GM11168 (cell line): ENCODE measurements around the gene GPR141.

ENCODE experiments used
- in situ Hi-C: fragments of 300-500 bp; cut with MboI; formaldehyde crosslinking; loops from one replicate; pipeline ENCODE4 v1.12.0; 2022; ENCODE audit warnings: low sequenced_read_pairs; ENCODE audit not compliant: unreplicated experiment

The GPR141 gene

DNA sequence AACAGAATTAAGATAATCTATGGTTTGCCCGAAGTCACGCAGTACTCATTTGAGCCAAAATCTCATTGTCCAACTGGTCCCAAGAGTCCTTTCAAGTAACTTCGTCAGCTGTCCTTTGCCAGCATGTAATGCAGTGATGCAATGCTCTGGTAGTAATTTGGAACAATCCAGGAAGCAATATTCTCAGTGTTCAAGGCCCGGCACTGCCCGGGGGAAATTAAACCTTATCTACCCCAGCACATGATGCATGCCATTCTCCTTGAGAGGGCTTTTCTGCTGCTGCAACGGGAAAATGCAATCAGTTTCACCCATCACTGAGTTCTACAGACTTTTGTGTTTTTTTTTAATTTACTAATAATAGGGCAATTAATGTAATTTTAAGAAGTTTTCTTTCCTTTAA lies 87.3 kb downstream of the GPR141 start:
- in situ Hi-C loops: no loop called here

DNA sequence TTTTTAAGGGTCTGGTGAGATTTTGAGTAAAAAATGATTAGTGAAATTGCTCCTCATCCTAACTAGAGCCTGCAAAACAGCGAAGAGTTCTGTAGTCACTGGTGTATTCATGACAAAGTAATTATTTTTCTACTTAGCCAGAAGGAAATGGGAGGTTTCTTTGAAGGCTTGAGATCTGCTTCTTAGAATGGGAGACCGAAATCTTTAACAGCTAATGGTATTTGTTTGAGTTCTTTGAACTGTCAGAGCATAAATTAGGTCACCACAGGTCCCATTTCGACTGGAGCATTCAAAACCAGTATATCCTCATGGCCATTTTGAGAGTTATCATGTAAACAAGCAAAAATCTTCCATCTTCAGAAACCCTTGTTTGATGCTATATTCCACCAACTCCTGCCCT lies 87.8 kb downstream of the GPR141 start:
- in situ Hi-C loops: no loop called here

DNA sequence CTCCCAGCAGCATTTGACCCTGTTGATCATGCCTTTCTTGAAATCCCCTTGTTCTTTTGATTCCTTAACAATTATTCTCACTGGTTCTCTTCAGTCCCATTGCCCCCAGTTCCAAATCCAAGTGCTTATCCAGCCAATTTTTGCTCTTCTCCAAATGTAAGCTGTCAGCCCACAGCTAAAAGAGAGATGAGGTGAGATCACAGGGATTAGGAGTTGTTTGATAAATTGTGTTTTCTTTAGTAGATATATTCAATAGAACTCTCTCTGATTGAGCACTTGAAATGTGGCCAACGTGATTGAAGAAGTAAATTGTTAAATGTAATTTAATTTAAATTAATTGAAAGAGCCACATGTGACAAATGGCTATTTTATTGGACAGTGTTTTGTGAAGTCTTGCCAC lies 88.2 kb downstream of the GPR141 start:
- in situ Hi-C loops: no loop called here

DNA sequence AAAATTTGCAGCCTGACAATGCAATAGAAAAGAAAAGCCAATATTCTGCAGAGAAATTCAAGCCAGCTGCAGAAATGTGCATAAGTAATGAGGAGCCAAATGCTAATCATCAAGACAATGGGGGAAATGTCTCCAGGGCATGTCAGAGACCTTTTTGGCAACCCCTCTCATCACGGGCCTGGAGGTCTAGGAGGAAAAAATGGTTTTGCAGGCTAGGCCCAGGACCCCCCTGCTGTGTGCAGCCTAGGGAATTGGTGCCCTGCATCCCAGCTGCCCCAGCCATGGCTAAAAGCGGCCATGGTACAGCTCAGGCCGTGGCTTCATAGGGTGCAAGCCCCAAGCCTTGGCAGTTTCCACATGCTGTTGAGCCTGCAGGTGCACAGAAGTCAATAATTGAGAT lies 92.4 kb downstream of the GPR141 start:
- in situ Hi-C loops: no loop called here

DNA sequence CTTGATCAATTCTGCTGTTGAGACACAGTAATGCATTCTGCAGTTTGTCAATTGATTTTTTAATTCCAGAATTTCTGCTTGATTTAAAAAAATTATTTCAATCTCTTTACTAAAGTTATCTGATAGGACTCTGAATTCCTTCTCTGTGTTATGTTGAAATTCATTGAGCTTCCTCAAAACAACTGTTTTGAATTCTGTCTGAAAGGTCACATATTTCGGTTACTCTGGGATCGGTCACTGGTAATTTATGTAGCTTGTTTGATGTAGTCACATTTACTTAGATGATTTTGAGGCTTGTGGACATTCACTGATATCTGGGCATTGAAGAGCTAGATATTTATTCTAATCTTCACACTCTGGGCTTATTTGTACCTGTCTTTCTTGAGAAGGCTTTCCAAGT lies 97.6 kb downstream of the GPR141 start:
- in situ Hi-C loops: no loop called here

DNA sequence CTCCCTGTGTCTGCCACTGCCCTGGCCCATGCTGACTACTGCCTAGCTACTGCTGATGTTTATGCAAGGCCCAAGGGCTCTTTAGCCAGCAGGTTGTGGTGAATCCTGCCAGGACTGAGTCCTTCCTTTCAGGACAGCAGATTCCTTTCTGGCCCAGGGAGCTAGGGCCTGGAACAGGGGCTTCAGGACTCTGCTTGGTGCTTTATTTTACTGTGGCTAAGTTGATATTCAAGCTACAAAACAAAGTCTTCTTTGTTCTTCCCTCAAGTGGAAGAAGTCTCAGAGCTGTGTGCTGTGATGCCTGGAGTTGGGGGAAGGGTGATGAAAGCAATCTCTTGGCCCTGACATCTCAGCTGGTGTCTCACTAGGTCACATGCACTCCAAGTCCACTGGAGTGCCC lies 98.6 kb downstream of the GPR141 start:
- in situ Hi-C loops: no loop called here

DNA sequence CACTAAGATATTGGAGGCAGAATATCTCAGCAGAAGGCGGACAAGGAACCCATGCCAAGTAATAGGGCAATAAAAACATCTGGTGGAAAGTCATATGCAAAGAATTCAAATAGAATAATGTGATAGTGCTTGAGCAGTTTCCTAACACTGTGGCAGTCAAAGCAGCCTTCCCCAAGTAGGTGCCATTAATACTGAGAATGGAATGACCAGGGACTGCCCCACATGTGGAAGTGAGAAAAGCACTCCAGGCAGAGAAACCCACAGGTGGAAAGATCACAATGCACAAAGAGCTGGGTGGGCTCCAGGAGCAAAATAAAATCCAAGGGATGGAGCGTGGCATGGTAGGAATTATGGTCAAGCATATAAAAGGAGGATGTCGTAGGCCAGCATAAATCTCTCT lies 100.4 kb downstream of the GPR141 start:
- in situ Hi-C loops: no loop called here

DNA sequence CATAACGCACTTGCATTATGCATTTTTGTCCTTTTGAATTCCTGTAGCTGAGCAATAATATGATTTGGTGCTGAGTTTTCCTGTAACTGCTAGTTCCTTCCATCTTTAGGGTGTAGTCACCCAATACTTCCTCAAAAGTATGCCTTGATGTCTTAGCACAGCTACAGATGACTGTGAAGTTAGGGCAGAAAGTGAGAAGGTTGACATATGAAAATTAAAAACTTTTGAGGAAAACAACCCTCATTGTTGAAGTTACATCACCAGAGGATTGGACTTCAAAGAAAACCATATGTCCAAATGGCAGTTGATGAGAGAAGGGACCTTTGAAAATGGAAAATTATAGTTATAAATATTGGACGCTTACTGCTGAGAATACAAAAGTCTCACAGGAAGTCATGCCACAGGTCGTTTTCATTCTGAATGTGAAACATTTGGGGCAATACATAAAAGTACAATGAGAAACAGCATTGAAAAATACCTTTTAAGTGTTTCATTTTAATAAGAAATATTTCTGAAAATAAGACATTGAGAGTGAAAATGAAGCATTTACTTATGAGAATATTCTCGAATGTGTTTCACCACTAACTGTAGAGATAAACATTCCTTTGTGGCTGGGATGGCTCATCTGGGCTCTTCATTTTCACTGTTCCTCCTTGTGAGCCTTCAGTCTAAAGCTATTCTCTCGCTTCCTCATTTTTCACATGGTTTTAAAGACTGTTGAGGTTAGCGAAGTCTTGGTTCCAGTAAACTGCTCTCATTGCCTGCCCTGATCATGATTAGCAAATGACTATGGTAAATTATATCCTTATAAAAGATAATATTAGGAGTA lies 103.4 kb downstream of the GPR141 start:
- in situ Hi-C loops: no loop called here
